Activated CD8-positive, alpha-beta memory T cell treated with anti-CD3 and anti-CD28 coated beads, Interleukin-2, amount 50 U/mL, for 1 hour (primary cell): Measurements from ENCODE around the gene FAM180B.

Experiments used
- DNase-seq: peaks from one replicate; pipeline ENCODE4 v3.0.0-alpha.2; 2020; ENCODE audit errors: extremely low read depth

The FAM180B gene

GRCh38 chr11:47569646-47570045, 16.8 kb upstream of the FAM180B start:
- no peak for DNase-seq

GRCh38 chr11:47570651-47571356, 15.7 kb upstream of the FAM180B start:
- no peak for DNase-seq

GRCh38 chr11:47571357-47571729, 15.1 kb upstream of the FAM180B start:
- DNase-seq = no peak

GRCh38 chr11:47571895-47572294, 14.6 kb upstream of the FAM180B start:
- no peak for DNase-seq

- no peak for DNase-seq
These were observed 13.7 kb upstream of the FAM180B start for GRCh38 chr11:47572715-47573255.

- no peak for DNase-seq
These were observed 13.2 kb upstream of the FAM180B start for GRCh38 chr11:47573321-47573720.

- no peak for DNase-seq
These were observed 8.9 kb upstream of the FAM180B start for GRCh38 chr11:47577460-47578041.

GRCh38 chr11:47578524-47579494, 7.7 kb upstream of the FAM180B start, which contains the start of the genes KBTBD4 and NDUFS3:
TSS of gene KBTBD4 (minus strand) at chr11:47578970. CDS start at chr11:47578951, 19 bp downstream.
TSS of gene NDUFS3 (plus strand) at chr11:47579074. CDS start at chr11:47579092, 18 bp downstream.
- DNase-seq = peak; percentile 80

GRCh38 chr11:47583844-47584243, 2.6 kb upstream of the FAM180B start:
- no peak for DNase-seq

GRCh38 chr11:47587039-47587716, 700 bp downstream of the FAM180B start:
- DNase-seq = no peak

GRCh38 chr11:47587723-47588326, 1.3 kb downstream of the FAM180B start:
- no peak for DNase-seq

- DNase-seq = no peak
These were observed 2.6 kb downstream of the FAM180B start for GRCh38 chr11:47589118-47589517.

GRCh38 chr11:47589584-47589976, 3.1 kb downstream of the FAM180B start:
- DNase-seq = no peak

GRCh38 chr11:47589977-47590861, 3.7 kb downstream of the FAM180B start:
- no peak for DNase-seq

GRCh38 chr11:47591764-47592163, 5.3 kb downstream of the FAM180B start:
- DNase-seq = no peak

GRCh38 chr11:47592251-47592650, 5.8 kb downstream of the FAM180B start:
- no peak for DNase-seq

- no peak for DNase-seq
These were observed 6.5 kb downstream of the FAM180B start for GRCh38 chr11:47592970-47593369.

GRCh38 chr11:47593492-47593933, 7.0 kb downstream of the FAM180B start:
- DNase-seq = no peak

- no peak for DNase-seq
These were observed 7.7 kb downstream of the FAM180B start, which contains the start of gene C1QTNF4 for GRCh38 chr11:47593934-47594855. TSS of gene C1QTNF4 (minus strand) at chr11:47594411. CDS start at chr11:47590810, 3,601 bp downstream.
